Activated CD8-positive, alpha-beta T cell treated with anti-CD3 and anti-CD28 coated beads for 36 hours (primary cell): ENCODE measurements around the gene AFF2. TPM values are rescaled to one million over a fixed set of nuclear protein-coding genes. Genes with fewer than 3 reads are reported as not detected.

Source experiments
- ATAC-seq: fragments of 200-7000 bp; cut with Tn5 transposase; one replicate; pipeline ENCODE4 v1.10.0; 2021; ENCODE audit warnings: mild to moderate bottlenecking, moderate library complexity
- CTCF ChIA-PET: fragments of 350-600 bp; sonication (Branson Sonifier 250); formaldehyde crosslinking; loops from one replicate; lab custom pipeline; 2021; ENCODE audit warnings: antibody characterized with exemption; lab: Charles Lee
- POLR2A ChIA-PET: fragments of 350-600 bp; sonication (Branson Sonifier 250); formaldehyde crosslinking; loops from one replicate; lab custom pipeline; 2021; ENCODE audit warnings: antibody characterized with exemption; lab: Charles Lee
- DNase-seq: peaks from one replicate; pipeline ENCODE4 v3.0.0-alpha.2; 2020
- H3K27ac Mint-ChIP-seq: one replicate; pipeline ENCODE4 v1.8.0; 2021; ENCODE audit warnings: mild to moderate bottlenecking, mixed read lengths
- H3K27me3 Mint-ChIP-seq: one replicate; pipeline ENCODE4 v1.8.0; 2021; ENCODE audit warnings: mixed read lengths
- H3K36me3 Mint-ChIP-seq: one replicate; pipeline ENCODE4 v1.8.0; 2021; ENCODE audit warnings: low read depth, mixed read lengths
- H3K4me1 Mint-ChIP-seq: one replicate; pipeline ENCODE4 v1.8.0; 2021; ENCODE audit warnings: low read depth, mixed read lengths
- H3K4me3 Mint-ChIP-seq: one replicate; pipeline ENCODE4 v1.8.0; 2021; ENCODE audit warnings: mild to moderate bottlenecking, moderate library complexity, mixed read lengths
- H3K9me3 Mint-ChIP-seq: one replicate; pipeline ENCODE4 v1.8.0; 2021; ENCODE audit warnings: mixed read lengths
- CTCF ChIP-seq: fragments of 200-600 bp; IDR thresholded peaks from one replicate; pipeline ENCODE4 v1.8.0; 2022; ENCODE audit warnings: antibody characterized with exemption, mild to moderate bottlenecking
- intact Hi-C: fragments of 100-400 bp; cut with micrococcal nuclease; formaldehyde crosslinking; loops from one replicate; pipeline ENCODE4 v1.10.0; 2022
- total RNA-seq, 2 experiments: library from RNA; stranded (reverse); gene quantifications; one replicate each; pipeline ENCODE4 v1.2.3, GENCODE V29; 2021

Gene AFF2
- total RNA-seq, 2 experiments from 2014 or later, result 1.3 to 1.7 TPM

GRCh38 chrX:148691456-148691855 is 191.0 kb downstream of the AFF2 start:
- TF ChIP-seq CTCF, result no peak
- Mint-ChIP-seq H3K9me3 (no peaks in the 10 kb centered on the region), H3K4me3 (no peak overlapping the region), H3K4me1 (no peaks in the 10 kb centered on the region), H3K36me3 (no peaks in the 10 kb centered on the region), H3K27me3 (no peaks in the 10 kb centered on the region), H3K27ac (no peak overlapping the region)
- ChIA-PET POLR2A (no interaction called here), CTCF (no interaction called here)
- ATAC-seq (no peak), DNase-seq (no peak)
- intact Hi-C loops, result no loop called here

- H3K4me1 Mint-ChIP-seq, result no peaks in the 10 kb centered on the region
- POLR2A ChIA-PET, result no interaction called here
- intact Hi-C loops, result no loop called here
- CTCF ChIA-PET, result no interaction called here
- no peaks in the 10 kb centered on the region for H3K9me3 Mint-ChIP-seq
- no peaks in the 10 kb centered on the region for H3K27me3 Mint-ChIP-seq
- H3K4me3 Mint-ChIP-seq, result no peak overlapping the region
- no peaks in the 10 kb centered on the region for H3K36me3 Mint-ChIP-seq
- TF ChIP-seq CTCF, result no peak
- ATAC-seq (no peak), DNase-seq (no peak)
- H3K27ac Mint-ChIP-seq, result no peak overlapping the region
Observed at GRCh38 chrX:148695255-148695654, 194.8 kb downstream of the AFF2 start.

GRCh38 chrX:148698221-148698620 is 197.8 kb downstream of the AFF2 start:
- Mint-ChIP-seq H3K36me3 (no peaks in the 10 kb centered on the region), H3K9me3 (no peaks in the 10 kb centered on the region), H3K4me1 (no peaks in the 10 kb centered on the region), H3K27me3 (no peaks in the 10 kb centered on the region), H3K27ac (no peak overlapping the region), H3K4me3 (no peak overlapping the region)
- POLR2A ChIA-PET, result no interaction called here
- DNase-seq (no peak), ATAC-seq (no peak)
- CTCF ChIA-PET, result no interaction called here
- no peak for TF ChIP-seq CTCF
- intact Hi-C loops, result no loop called here

GRCh38 chrX:148700021-148700420 is 199.6 kb downstream of the AFF2 start:
- no peaks in the 10 kb centered on the region for H3K36me3 Mint-ChIP-seq
- intact Hi-C loops, result no loop called here
- ChIA-PET CTCF (no interaction called here), POLR2A (no interaction called here)
- no peak for TF ChIP-seq CTCF
- H3K27me3 Mint-ChIP-seq, result no peaks in the 10 kb centered on the region
- no peak for DNase-seq
- no peak overlapping the region for H3K27ac Mint-ChIP-seq
- H3K9me3 Mint-ChIP-seq, result no peaks in the 10 kb centered on the region
- no peak overlapping the region for H3K4me3 Mint-ChIP-seq
- H3K4me1 Mint-ChIP-seq, result no peaks in the 10 kb centered on the region
- ATAC-seq, result no peak

- ATAC-seq (no peak), DNase-seq (no peak)
- Mint-ChIP-seq H3K4me1 (no peaks in the 10 kb centered on the region), H3K36me3 (no peaks in the 10 kb centered on the region), H3K4me3 (no peak overlapping the region), H3K27ac (no peak overlapping the region), H3K27me3 (no peaks in the 10 kb centered on the region), H3K9me3 (no peaks in the 10 kb centered on the region)
- ChIA-PET CTCF (no interaction called here), POLR2A (no interaction called here)
- TF ChIP-seq CTCF, result no peak
- intact Hi-C loops, result no loop called here
Observed at GRCh38 chrX:148713981-148714380, 213.6 kb downstream of the AFF2 start.
